Measurements from ENCODE around the gene PRLR.

PRLR gene

DNA sequence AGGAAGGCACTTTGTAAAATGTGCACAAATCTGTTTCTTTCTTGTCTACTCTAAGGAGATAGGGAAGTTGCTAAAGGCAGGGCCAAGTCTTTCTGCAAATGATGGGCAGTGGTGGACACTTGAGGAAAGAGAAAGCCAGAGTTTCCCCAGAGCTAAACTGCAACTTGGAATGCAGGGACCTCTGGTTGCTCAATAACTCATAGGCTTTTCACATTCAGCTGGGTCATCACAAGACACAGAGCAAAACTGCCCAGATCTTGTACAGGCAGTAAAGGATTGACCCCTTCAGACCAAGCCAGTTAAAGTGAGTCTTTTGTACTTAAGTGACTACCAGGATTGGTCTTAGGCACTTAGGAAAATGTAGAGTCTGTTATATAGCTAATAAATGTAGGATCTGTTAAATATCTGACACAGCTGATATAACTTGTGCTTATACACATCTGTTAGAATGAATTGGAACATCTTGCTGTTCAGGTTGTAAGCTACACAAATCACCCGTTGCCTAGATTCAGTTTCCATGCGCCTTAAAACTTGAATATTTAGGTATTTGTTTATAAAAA lies 169.0 kb downstream of the PRLR start:
- H3K4me3 ChIP-seq (ENCODE audit: low read depth, low read length): no peak overlapping the region
- DNase-seq (ENCODE audit: low read depth, low spot score): no peak
- in situ Hi-C loops (cut with HindIII; ENCODE audit: low sequenced_read_pairs): no loop called here

DNA sequence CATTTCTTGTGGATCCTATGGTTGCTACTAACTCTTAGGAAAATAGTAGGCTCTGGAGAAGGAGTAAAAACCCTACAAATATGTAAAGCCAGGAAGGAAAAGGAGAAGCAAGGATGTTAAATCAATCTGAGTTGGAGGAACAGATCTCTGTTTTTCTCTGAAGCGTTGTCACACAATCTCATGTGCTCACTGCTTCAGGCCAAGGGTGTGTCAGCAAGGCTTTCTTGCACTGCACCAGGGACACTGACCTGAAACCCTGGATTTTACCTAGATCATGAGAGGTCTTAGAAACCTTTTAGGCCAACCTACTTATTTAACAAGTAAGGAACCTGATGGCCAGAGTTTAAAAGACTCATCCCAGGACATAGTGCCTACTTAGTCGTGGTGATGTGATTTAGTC lies 170.1 kb downstream of the PRLR start:
- in situ Hi-C loops (cut with HindIII; ENCODE audit: low sequenced_read_pairs): no loop called here

More for the DNA sequence above, 169.0 kb downstream of the PRLR start:
- TF ChIP-seq CTCF (IDR thresholded peaks at IDR 0.05; ENCODE audit: low read depth, low read length): no peak

DNA sequence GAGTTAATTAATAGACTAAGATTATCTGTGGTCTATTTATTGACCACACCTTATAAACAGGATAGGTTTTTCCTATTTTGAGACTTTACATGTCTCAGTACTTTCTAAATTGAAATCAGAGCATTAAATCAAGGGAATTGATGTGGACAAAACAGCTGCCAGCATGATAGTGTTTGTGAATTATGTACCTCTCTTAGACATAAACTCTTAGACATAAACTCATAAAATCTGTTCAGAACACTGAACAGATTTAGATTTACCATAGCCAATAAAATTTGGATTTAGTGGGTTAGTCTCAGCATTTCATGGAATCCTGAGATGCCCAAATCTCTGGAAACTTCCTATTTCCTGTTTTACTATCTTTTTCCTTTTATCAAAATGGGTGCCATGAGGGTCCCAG lies 171.0 kb downstream of the PRLR start:
- no peak for DNase-seq (ENCODE audit: low read depth, low spot score)
- TF ChIP-seq CTCF (IDR thresholded peaks at IDR 0.05; ENCODE audit: low read depth, low read length): no peak
- no peak overlapping the region for H3K4me3 ChIP-seq (ENCODE audit: low read depth, low read length)
- in situ Hi-C loops (cut with HindIII; ENCODE audit: low sequenced_read_pairs): no loop called here

More for the DNA sequence above, 170.1 kb downstream of the PRLR start:
- no peak overlapping the region for H3K4me3 ChIP-seq (ENCODE audit: low read depth, low read length)
- no peak for DNase-seq (ENCODE audit: low read depth, low spot score)
- TF ChIP-seq CTCF (IDR thresholded peaks at IDR 0.05; ENCODE audit: low read depth, low read length): no peak

GRCh38 chr5:35058374-35058788 lies 171.9 kb downstream of the PRLR start:
- no peak overlapping the region for H3K4me3 ChIP-seq (ENCODE audit: low read depth, low read length)
- in situ Hi-C loops (cut with HindIII; ENCODE audit: low sequenced_read_pairs): no loop called here
- DNase-seq (ENCODE audit: low read depth, low spot score): no peak
- TF ChIP-seq CTCF (IDR thresholded peaks at IDR 0.05; ENCODE audit: low read depth, low read length): no peak

DNA sequence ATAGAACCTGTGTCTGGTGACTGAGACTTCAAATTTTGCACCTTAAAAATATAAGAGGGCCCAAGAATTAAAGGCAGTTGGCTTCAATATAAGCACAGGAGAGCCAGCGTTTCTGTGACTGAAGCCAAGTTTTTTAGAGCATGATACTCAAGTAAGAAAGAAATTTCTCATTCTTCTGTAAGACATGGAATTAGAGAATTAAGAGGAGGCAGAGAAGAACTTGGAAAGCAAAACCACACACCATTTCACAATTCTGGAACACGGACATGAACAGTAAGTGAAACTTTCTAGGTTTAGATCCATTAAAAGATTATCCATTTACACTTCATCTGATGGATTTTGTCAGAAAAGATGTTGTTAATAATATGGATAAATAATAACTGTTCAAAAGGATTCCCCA lies 173.6 kb downstream of the PRLR start:
- no peak overlapping the region for H3K4me3 ChIP-seq (ENCODE audit: low read depth, low read length)
- no peak for DNase-seq (ENCODE audit: low read depth, low spot score)
- in situ Hi-C loops (cut with HindIII; ENCODE audit: low sequenced_read_pairs): no loop called here
- no peak for TF ChIP-seq CTCF (IDR thresholded peaks at IDR 0.05; ENCODE audit: low read depth, low read length)

DNA sequence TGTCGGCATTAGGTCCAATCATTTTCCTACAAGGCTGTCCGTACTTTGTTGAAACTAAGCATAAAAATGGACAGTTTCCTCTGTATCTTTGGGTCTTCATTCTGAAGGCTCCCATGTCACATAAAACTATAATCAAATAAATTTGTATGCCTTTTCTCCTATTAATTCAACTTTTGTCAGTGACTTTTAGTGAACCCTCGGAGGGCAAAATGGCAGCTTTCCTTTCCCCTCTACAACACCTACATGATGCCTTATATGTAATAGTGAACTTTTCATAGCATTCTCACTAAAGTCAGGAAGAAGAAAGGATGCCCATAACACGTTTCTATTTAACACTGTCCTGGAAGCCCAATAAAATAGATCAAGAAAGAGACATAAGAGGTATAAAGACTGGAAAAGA lies 177.4 kb downstream of the PRLR start:
- no peak for DNase-seq (ENCODE audit: low read depth, low spot score)
- no peak for TF ChIP-seq CTCF (IDR thresholded peaks at IDR 0.05; ENCODE audit: low read depth, low read length)
- H3K4me3 ChIP-seq (ENCODE audit: low read depth, low read length): no peak overlapping the region
- in situ Hi-C loops (cut with HindIII; ENCODE audit: low sequenced_read_pairs): no loop called here

All from astrocyte of the spinal cord (primary cell).